Spinal cord (tissue), 10 donors: Measurements from ENCODE around the gene CBFA2T3. TPM values are rescaled to one million over a fixed set of nuclear protein-coding genes. Genes with fewer than 3 reads are reported as not detected.

Experiments used
- DNase-seq, 6 donors: peaks; one replicate each; pipeline versions ENCODE4 v3.0.0 to v3.0.0-alpha.2; 2013 to 2015; ENCODE audit warnings: low spot score in 6 of 6, low read depth in 4 of 6
- H3K27ac ChIP-seq: one replicate; pipeline ENCODE4 v1.5.1; 2013; ENCODE audit warnings: low read depth, low read length, control low read depth
- H3K27me3 ChIP-seq: one replicate; pipeline ENCODE4 v1.6.1; 2013; ENCODE audit warnings: low read length; ENCODE audit not compliant: control insufficient read depth, insufficient read depth
- H3K36me3 ChIP-seq: one replicate; pipeline ENCODE4 v1.6.1; 2013; ENCODE audit warnings: low read length; ENCODE audit not compliant: control insufficient read depth, insufficient read depth
- H3K4me1 ChIP-seq: one replicate; pipeline ENCODE4 v1.6.1; 2013; ENCODE audit warnings: low read length; ENCODE audit not compliant: control insufficient read depth, insufficient read depth
- H3K4me3 ChIP-seq: one replicate; pipeline ENCODE4 v1.5.1; 2013; ENCODE audit warnings: low read depth, low read length, control low read depth
- H3K9me3 ChIP-seq: one replicate; pipeline ENCODE4 v1.6.1; 2013; ENCODE audit warnings: low read length; ENCODE audit not compliant: control insufficient read depth, insufficient read depth
- WGBS: methylation state at CpG from one replicate; pipeline ENCODE4 v1.1.5; 2013; ENCODE audit warnings: missing lambda C conversion rate; ENCODE audit not compliant: insufficient coverage; 5-methylcytosine and 5-hydroxymethylcytosine counted together
- polyA plus RNA-seq, 2 donors: library from polyadenylated mRNA; unstranded; fragments of 120-200 nt; gene quantifications; one replicate each; pipeline ENCODE4 v1.2.1, GENCODE V29; 2013; ENCODE audit not compliant: insufficient read length in 2 of 2
- total RNA-seq, 2 donors: library from RNA; depleted of rRNA in 1 of 2; stranded (reverse); fragments of 120-200 nt in 1 of 2; fragments of >200 nt in 1 of 2; gene quantifications; one replicate each; pipeline versions ENCODE4 v1.2.3 to v1.2.4, GENCODE V29; 2013 to 2014
- donor health status: healthy.

The CBFA2T3 gene
- total and polyA plus RNA-seq, 4 donors = 1.2 to 19.5 (median 11.0) TPM

- Histone ChIP-seq H3K27ac (no peak overlapping the region), H3K4me3 (peak overlapping the region; percentile 35), H3K36me3 (peaks cover 27% of the 10 kb centered on the region), H3K9me3 (no peaks in the 10 kb centered on the region), H3K4me1 (peaks cover 55% of the 10 kb centered on the region), H3K27me3 (peaks cover 14% of the 10 kb centered on the region)
- peak in 2 of 6 donors; percentile 71 to 91 for DNase-seq
- 3% methylated on average over 73 of the region's 73 CpGs for WGBS
Observed at GRCh38 chr16:88939972-88940861, 36.8 kb downstream of the CBFA2T3 start.

- 46% methylated on average over 34 of the region's 34 CpGs for WGBS
- Histone ChIP-seq H3K27me3 (peaks cover 14% of the 10 kb centered on the region), H3K27ac (no peak overlapping the region), H3K9me3 (no peaks in the 10 kb centered on the region), H3K4me3 (peak overlapping the region; percentile 26), H3K36me3 (peaks cover 33% of the 10 kb centered on the region), H3K4me1 (peaks cover 58% of the 10 kb centered on the region)
- DNase-seq = peak in 1 of 6 donors; percentile 47
Observed at GRCh38 chr16:88939245-88939971, 37.6 kb downstream of the CBFA2T3 start.

GRCh38 chr16:88938777-88939244 is 38.2 kb downstream of the CBFA2T3 start:
- WGBS = 54% methylated on average over 11 of the region's 15 CpGs
- H3K9me3 ChIP-seq = no peaks in the 10 kb centered on the region
- H3K36me3 ChIP-seq = peaks cover 34% of the 10 kb centered on the region
- peaks cover 58% of the 10 kb centered on the region for H3K4me1 ChIP-seq
- H3K27me3 ChIP-seq = peaks cover 14% of the 10 kb centered on the region
- peak overlapping the region; percentile 26 for H3K4me3 ChIP-seq
- no peak overlapping the region for H3K27ac ChIP-seq
- DNase-seq = peak in 1 of 6 donors; percentile 39

GRCh38 chr16:88938119-88938776 is 38.8 kb downstream of the CBFA2T3 start:
- no peak overlapping the region for H3K27ac ChIP-seq
- H3K4me1 ChIP-seq = peaks cover 58% of the 10 kb centered on the region
- WGBS = 80% methylated on average over 28 of the region's 32 CpGs
- no peak overlapping the region for H3K4me3 ChIP-seq
- no peaks in the 10 kb centered on the region for H3K9me3 ChIP-seq
- DNase-seq = no peak
- H3K36me3 ChIP-seq = peaks cover 34% of the 10 kb centered on the region
- H3K27me3 ChIP-seq = peaks cover 14% of the 10 kb centered on the region

GRCh38 chr16:88937206-88937621 is 39.8 kb downstream of the CBFA2T3 start:
- 79% methylated on average over 19 of the region's 19 CpGs for WGBS
- H3K27me3 ChIP-seq = peaks cover 13% of the 10 kb centered on the region
- no peak overlapping the region for H3K4me3 ChIP-seq
- no peaks in the 10 kb centered on the region for H3K9me3 ChIP-seq
- peaks cover 38% of the 10 kb centered on the region for H3K36me3 ChIP-seq
- no peak for DNase-seq
- peaks cover 55% of the 10 kb centered on the region for H3K4me1 ChIP-seq
- peak overlapping the region; percentile 45 for H3K27ac ChIP-seq

GRCh38 chr16:88936556-88937205 is 40.3 kb downstream of the CBFA2T3 start:
- no peak overlapping the region for H3K4me3 ChIP-seq
- no peaks in the 10 kb centered on the region for H3K9me3 ChIP-seq
- WGBS = 35% methylated on average over 25 of the region's 31 CpGs
- DNase-seq = peak in 2 of 6 donors; percentile 45 to 54
- H3K27ac ChIP-seq = peak overlapping the region; percentile 45
- peaks cover 12% of the 10 kb centered on the region for H3K27me3 ChIP-seq
- peaks cover 51% of the 10 kb centered on the region for H3K4me1 ChIP-seq
- H3K36me3 ChIP-seq = peaks cover 38% of the 10 kb centered on the region

- H3K4me1 ChIP-seq = peaks cover 51% of the 10 kb centered on the region
- H3K4me3 ChIP-seq = no peak overlapping the region
- H3K27me3 ChIP-seq = peaks cover 12% of the 10 kb centered on the region
- no peak for DNase-seq
- H3K9me3 ChIP-seq = no peaks in the 10 kb centered on the region
- H3K36me3 ChIP-seq = peaks cover 38% of the 10 kb centered on the region
- WGBS = 54% methylated on average over 19 of the region's 19 CpGs
- peak overlapping the region; percentile 45 for H3K27ac ChIP-seq
Observed at GRCh38 chr16:88936008-88936555, 40.9 kb downstream of the CBFA2T3 start.

- WGBS = 75% methylated on average over 33 of the region's 33 CpGs
- Histone ChIP-seq H3K27me3 (peaks cover under 1% of the 10 kb centered on the region), H3K9me3 (no peaks in the 10 kb centered on the region), H3K36me3 (peaks cover 35% of the 10 kb centered on the region), H3K4me1 (peaks cover 39% of the 10 kb centered on the region), H3K27ac (no peak overlapping the region), H3K4me3 (no peak overlapping the region)
- DNase-seq = no peak
Observed at GRCh38 chr16:88934066-88934667, 42.8 kb downstream of the CBFA2T3 start.
